Thyroid gland (tissue), 4 donors: ENCODE data around the gene RIPOR3. TPM values are rescaled to one million over a fixed set of nuclear protein-coding genes. Genes with fewer than 3 reads are reported as not detected.

Experiments
- DNase-seq, 2 donors: peaks; one replicate each; pipeline ENCODE4 v3.0.0-alpha.2; 2019
- H3K27ac ChIP-seq, 3 donors: fragments of 200-600 bp; sonication (generic); 1 replicate in 2 of 3; 2 replicates in 1 of 3; pipeline ENCODE4 v1.5.1; 2016 to 2019; ENCODE audit warnings: mild to moderate bottlenecking in 1 of 3, moderate library complexity in 1 of 3
- H3K27me3 ChIP-seq: fragments of 200-600 bp; sonication (generic); one replicate; pipeline ENCODE4 v1.5.1; 2019
- H3K36me3 ChIP-seq, 2 donors: fragments of 200-600 bp; sonication (generic); one replicate each; pipeline ENCODE4 v1.5.1; 2016 to 2019
- H3K4me1 ChIP-seq, 2 donors: fragments of 200-600 bp; sonication (generic); one replicate each; pipeline ENCODE4 v1.5.1; 2017 to 2019
- H3K4me3 ChIP-seq, 3 donors: fragments of 200-600 bp; sonication (generic); replicated peaks in 1 of 3; 1 replicate in 2 of 3; 2 replicates in 1 of 3; pipeline ENCODE4 v1.5.1; 2016; ENCODE audit warnings: mild to moderate bottlenecking in 1 of 3
- H3K9me3 ChIP-seq: fragments of 200-600 bp; sonication (generic); one replicate; pipeline ENCODE4 v1.5.1; 2017
- POLR2A ChIP-seq, 2 donors: fragments of 450-650 bp; IDR thresholded peaks; one replicate each; pipeline ENCODE4 v1.6.1; 2017; ENCODE audit warnings: antibody characterized with exemption in 2 of 2, mild to moderate bottlenecking in 2 of 2, moderate library complexity in 1 of 2
- WGBS, 2 donors: methylation state at CpG; one replicate each; pipeline ENCODE4 v1.1.5; 2017; 5-methylcytosine and 5-hydroxymethylcytosine counted together
- intact Hi-C: fragments of 100-400 bp; cut with DNase I; formaldehyde crosslinking; loops from one replicate; pipeline ENCODE4 v1.15.1; 2023
- total RNA-seq, 4 donors: library from RNA; depleted of rRNA; stranded (reverse); fragments of >200 nt; gene quantifications; one replicate each; pipeline ENCODE4 v1.2.3, GENCODE V29; 2016
- TF ChIP-seq, protein P1 (sequence below), 6 experiments: fragments of 200-600 bp in 3 of 6; fragments of 450-650 bp in 3 of 6; sonication (generic) in 3 of 6; IDR thresholded peaks; one replicate each; pipeline ENCODE4 v1.5.1; 2016 to 2019; ENCODE audit warnings: antibody characterized with exemption in 6 of 6, mild to moderate bottlenecking in 2 of 6, inconsistent platforms in 1 of 6, moderate library complexity in 1 of 6

Gene RIPOR3
- total RNA-seq, 4 donors from 2014 or later: 6.2 to 23.9 (median 9.5) TPM

DNA sequence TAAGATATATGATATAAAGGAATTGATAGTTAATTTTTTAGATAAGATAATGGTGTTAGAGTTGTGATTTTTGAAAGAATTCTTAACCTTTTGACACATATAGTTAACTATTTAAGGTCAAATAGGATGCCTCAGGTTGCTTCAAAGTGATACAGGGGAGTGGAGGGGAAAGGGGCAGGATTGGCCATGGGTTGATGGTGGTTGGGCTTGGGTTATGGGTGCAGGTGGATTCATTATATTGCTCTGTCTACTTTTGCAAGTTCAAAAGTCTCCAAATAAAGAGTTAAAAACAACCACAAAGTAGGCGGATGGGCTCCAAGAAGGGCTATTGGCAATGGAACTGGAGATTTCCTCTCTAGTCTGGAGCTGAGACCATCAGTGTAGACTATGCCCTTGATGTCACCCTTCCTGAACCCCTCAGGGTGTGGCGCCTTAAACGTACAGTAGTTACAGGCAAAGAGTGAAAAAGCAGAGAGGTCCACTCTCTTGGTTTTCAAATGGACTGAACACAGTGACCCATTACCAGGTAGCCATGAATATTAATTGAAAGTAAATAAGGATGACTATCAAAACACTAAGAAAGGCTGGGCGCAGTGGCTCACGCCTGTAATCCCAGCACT lies 100.0 kb downstream of the RIPOR3 start:
- peak overlapping the region in 2 of 3 donors; percentile 20 to 54 for H3K27ac ChIP-seq
- peaks cover 11 to 13% of the 10 kb centered on the region in 2 donors for H3K36me3 ChIP-seq
- H3K4me3 ChIP-seq: no peak overlapping the region
- no peaks in the 10 kb centered on the region for H3K27me3 ChIP-seq
- no peak for TF ChIP-seq POLR2A (IDR thresholded peaks at IDR 0.05)
- TF ChIP-seq, protein P1, sequence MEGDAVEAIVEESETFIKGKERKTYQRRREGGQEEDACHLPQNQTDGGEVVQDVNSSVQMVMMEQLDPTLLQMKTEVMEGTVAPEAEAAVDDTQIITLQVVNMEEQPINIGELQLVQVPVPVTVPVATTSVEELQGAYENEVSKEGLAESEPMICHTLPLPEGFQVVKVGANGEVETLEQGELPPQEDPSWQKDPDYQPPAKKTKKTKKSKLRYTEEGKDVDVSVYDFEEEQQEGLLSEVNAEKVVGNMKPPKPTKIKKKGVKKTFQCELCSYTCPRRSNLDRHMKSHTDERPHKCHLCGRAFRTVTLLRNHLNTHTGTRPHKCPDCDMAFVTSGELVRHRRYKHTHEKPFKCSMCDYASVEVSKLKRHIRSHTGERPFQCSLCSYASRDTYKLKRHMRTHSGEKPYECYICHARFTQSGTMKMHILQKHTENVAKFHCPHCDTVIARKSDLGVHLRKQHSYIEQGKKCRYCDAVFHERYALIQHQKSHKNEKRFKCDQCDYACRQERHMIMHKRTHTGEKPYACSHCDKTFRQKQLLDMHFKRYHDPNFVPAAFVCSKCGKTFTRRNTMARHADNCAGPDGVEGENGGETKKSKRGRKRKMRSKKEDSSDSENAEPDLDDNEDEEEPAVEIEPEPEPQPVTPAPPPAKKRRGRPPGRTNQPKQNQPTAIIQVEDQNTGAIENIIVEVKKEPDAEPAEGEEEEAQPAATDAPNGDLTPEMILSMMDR (IDR thresholded peaks at IDR 0.05): no peak
- H3K4me1 ChIP-seq: peaks cover 11 to 24% of the 10 kb centered on the region in 2 donors
- 86 to 91% methylated on average over 5 of the region's 5 CpGs for WGBS, 2 donors
- H3K9me3 ChIP-seq: no peaks in the 10 kb centered on the region
- no peak for DNase-seq
- intact Hi-C loops: no loop called here

- intact Hi-C loops: no loop called here
- 47 to 76% methylated on average over 11 of the region's 11 CpGs for WGBS, 2 donors
- peaks cover 11 to 20% of the 10 kb centered on the region in 2 donors for H3K36me3 ChIP-seq
- DNase-seq: peak; percentile 22 to 47
- H3K9me3 ChIP-seq: no peaks in the 10 kb centered on the region
- H3K4me3 ChIP-seq: no peak overlapping the region
- peaks cover 11 to 24% of the 10 kb centered on the region in 2 donors for H3K4me1 ChIP-seq
- H3K27me3 ChIP-seq: no peaks in the 10 kb centered on the region
- H3K27ac ChIP-seq: no peak overlapping the region
- TF ChIP-seq POLR2A (IDR thresholded peaks at IDR 0.05): no peak
- TF ChIP-seq, protein P1 (IDR thresholded peaks at IDR 0.05): no peak
Measured at GRCh38 chr20:50590348-50590664, 101.0 kb downstream of the RIPOR3 start.

DNA sequence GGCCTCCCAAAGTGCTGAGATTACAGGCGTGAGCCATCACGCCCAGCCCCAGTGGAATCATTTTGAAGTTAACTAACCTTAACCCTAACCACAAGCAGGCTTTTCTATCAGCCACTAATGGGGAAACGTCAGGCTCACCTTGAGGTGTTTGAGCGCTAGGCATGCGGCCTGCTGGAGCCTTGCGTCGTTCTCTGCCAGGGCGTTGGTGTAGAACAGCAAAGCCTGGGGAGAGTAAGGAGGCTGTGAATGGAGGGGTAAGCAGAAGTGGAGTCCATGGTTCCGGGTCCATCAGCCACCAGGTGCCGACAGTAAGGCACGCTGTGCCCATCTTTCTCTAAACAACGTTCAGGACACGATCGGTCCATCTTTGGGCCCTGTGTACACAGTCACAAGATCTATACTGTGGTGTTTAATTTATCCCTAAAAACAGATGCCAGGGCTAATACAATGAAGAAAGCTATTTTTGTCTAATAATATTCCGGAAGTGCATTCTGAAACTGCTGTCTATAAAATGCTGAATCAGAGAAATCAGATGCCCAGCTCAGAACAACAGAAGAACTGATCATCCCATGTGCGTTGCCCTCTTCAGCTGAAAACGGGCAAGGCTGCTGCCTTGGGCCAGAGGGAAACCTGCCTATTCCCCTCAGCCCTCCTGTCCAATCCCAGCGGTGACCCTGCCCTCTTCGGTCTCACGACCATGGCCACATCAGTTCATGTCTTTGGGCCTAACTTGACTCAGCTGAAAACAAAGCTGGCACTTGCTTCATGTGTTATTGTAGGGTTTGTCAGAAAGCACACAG lies 101.6 kb downstream of the RIPOR3 start:
- intact Hi-C loops: no loop called here
- Histone ChIP-seq H3K27ac (no peak overlapping the region), H3K4me1 (peaks cover 11 to 24% of the 10 kb centered on the region in 2 donors), H3K4me3 (no peak overlapping the region), H3K9me3 (no peaks in the 10 kb centered on the region), H3K27me3 (no peaks in the 10 kb centered on the region), H3K36me3 (peaks cover 11 to 20% of the 10 kb centered on the region in 2 donors)
- WGBS, 2 donors: 84 to 88% methylated on average over 19 to 20 of the region's 20 CpGs
- DNase-seq: no peak
- no peak for TF ChIP-seq POLR2A (IDR thresholded peaks at IDR 0.05)
- TF ChIP-seq, protein P1 (IDR thresholded peaks at IDR 0.05): no peak

GRCh38 chr20:50588034-50588736 lies 103.2 kb downstream of the RIPOR3 start:
- peak; percentile 76 to 86 for DNase-seq
- Histone ChIP-seq H3K36me3 (peaks cover 21 to 29% of the 10 kb centered on the region in 2 donors), H3K27ac (no peak overlapping the region), H3K4me3 (no peak overlapping the region), H3K27me3 (no peaks in the 10 kb centered on the region), H3K4me1 (peaks cover 11 to 23% of the 10 kb centered on the region in 2 donors), H3K9me3 (no peaks in the 10 kb centered on the region)
- intact Hi-C loops: no loop called here
- TF ChIP-seq, protein P1 (IDR thresholded peaks at IDR 0.05): peak; percentile 66 to 86 (median 80)
- TF ChIP-seq POLR2A (IDR thresholded peaks at IDR 0.05): no peak
- WGBS, 2 donors: 67 to 70% methylated on average over 11 to 12 of the region's 12 CpGs
